Caco-2 (cell line): ENCODE results near the gene E2F4. TPM values are rescaled to one million over a fixed set of nuclear protein-coding genes. Genes with fewer than 3 reads are reported as not detected.

Experiments used
- BruUV-seq: library from RNA; stranded (reverse); fragments of 400-500 nt; replicated peaks from 2 replicates; lab custom pipeline; 2021; lab: Mats Ljungman, UMichigan
- CTCF ChIA-PET: fragments of 300-600 bp; sonication (Branson Sonifier 250); formaldehyde crosslinking; loops from one replicate; lab custom pipeline; 2022; ENCODE audit warnings: antibody characterized with exemption; lab: Charles Lee
- POLR2A ChIA-PET: fragments of 300-600 bp; sonication (Branson Sonifier 250); formaldehyde crosslinking; loops from one replicate; lab custom pipeline; 2022; ENCODE audit warnings: antibody characterized with exemption; lab: Charles Lee
- DNase-seq, 2 experiments: peaks; one replicate each; pipeline versions ENCODE4 v3.0.0 to v3.0.0-alpha.2; 2020 to 2022
- H3K27me3 ChIP-seq: replicated peaks from 2 replicates; pipeline ENCODE4 v1.6.0; 2011; ENCODE audit warnings: low read length; ENCODE audit not compliant: control insufficient read depth, insufficient read depth
- H3K36me3 ChIP-seq: 2 replicates; pipeline ENCODE4 v1.5.1; 2011; ENCODE audit warnings: low read length; ENCODE audit not compliant: control insufficient read depth, insufficient read depth
- H3K4me1 ChIP-seq: fragments of 250-450 bp; sonication (Bioruptor Pico); 2 replicates; pipeline ENCODE4 v1.5.1; 2020; ENCODE audit warnings: mild to moderate bottlenecking
- H3K4me3 ChIP-seq: 2 replicates; pipeline ENCODE4 v1.5.1; 2011; ENCODE audit warnings: low read depth, mild to moderate bottlenecking, control low read depth, low read length
- H3K9me3 ChIP-seq: fragments of 250-450 bp; sonication (Bioruptor Pico); 2 replicates; pipeline ENCODE4 v1.5.1; 2020; ENCODE audit warnings: mild to moderate bottlenecking, moderate library complexity
- H3K27ac Mint-ChIP-seq: one replicate; pipeline ENCODE4 v1.8.0; 2022; ENCODE audit warnings: mixed read lengths; ENCODE audit not compliant: unreplicated experiment
- H3K27me3 Mint-ChIP-seq: one replicate; pipeline ENCODE4 v1.8.0; 2022; ENCODE audit warnings: mixed read lengths; ENCODE audit not compliant: insufficient read depth, unreplicated experiment
- H3K36me3 Mint-ChIP-seq: one replicate; pipeline ENCODE4 v1.8.0; 2022; ENCODE audit warnings: mild to moderate bottlenecking, mixed read lengths; ENCODE audit not compliant: insufficient read depth, unreplicated experiment
- H3K4me1 Mint-ChIP-seq: one replicate; pipeline ENCODE4 v1.8.0; 2022; ENCODE audit warnings: low read depth, mixed read lengths; ENCODE audit not compliant: unreplicated experiment
- H3K4me3 Mint-ChIP-seq: one replicate; pipeline ENCODE4 v1.8.0; 2022; ENCODE audit warnings: mild to moderate bottlenecking, moderate library complexity, mixed read lengths; ENCODE audit not compliant: unreplicated experiment
- H3K9me3 Mint-ChIP-seq: one replicate; pipeline ENCODE4 v1.8.0; 2022; ENCODE audit warnings: mixed read lengths; ENCODE audit not compliant: unreplicated experiment
- CTCF ChIP-seq, 2 experiments: fragments of 200-600 bp in 1 of 2; IDR thresholded peaks; 1 replicate in 1 of 2; 2 replicates in 1 of 2; pipeline versions ENCODE4 v1.5.1 to v1.8.0; 2011 to 2022; ENCODE audit warnings: antibody characterized with exemption in 1 of 2, control low read depth in 1 of 2, inconsistent platforms in 1 of 2, low read depth in 1 of 2, low read length in 1 of 2, mild to moderate bottlenecking in 1 of 2, moderate library complexity in 1 of 2; ENCODE audit not compliant: insufficient read depth in 1 of 2, severe bottlenecking in 1 of 2, unreplicated experiment in 1 of 2
- intact Hi-C: fragments of 100-400 bp; cut with micrococcal nuclease; formaldehyde crosslinking; loops from one replicate; pipeline ENCODE4 v1.10.0; 2022; ENCODE audit not compliant: unreplicated experiment
- total RNA-seq: library from RNA; stranded (reverse); gene quantifications from 2 replicates; pipeline ENCODE4 v1.2.3, GENCODE V29; 2022

The E2F4 gene
- total RNA-seq, 1 experiment from 2014 or later: 115 TPM

GRCh38 chr16:67245674-67246080, 53.7 kb downstream of the E2F4 start:
- peaks cover 6% of the 10 kb centered on the region for H3K27me3 ChIP-seq
- H3K27ac Mint-ChIP-seq: peak overlapping the region; percentile 87
- H3K4me3 ChIP-seq: peak overlapping the region; percentile 72
- H3K4me1 Mint-ChIP-seq: peaks cover 51% of the 10 kb centered on the region
- TF ChIP-seq CTCF (IDR thresholded peaks at IDR 0.05; ENCODE audit: insufficient read depth in 1 of 2, low read depth in 1 of 2, low read length in 1 of 2, severe bottlenecking in 1 of 2, unreplicated experiment in 1 of 2): no peak
- peak overlapping the region; percentile 95 for H3K4me3 Mint-ChIP-seq
- H3K9me3 ChIP-seq: no peaks in the 10 kb centered on the region
- no peaks in the 10 kb centered on the region for H3K36me3 ChIP-seq
- H3K4me1 ChIP-seq: peaks cover 42% of the 10 kb centered on the region
- no peaks in the 10 kb centered on the region for H3K9me3 Mint-ChIP-seq
- H3K27me3 Mint-ChIP-seq: peaks cover 18% of the 10 kb centered on the region
- no TSS peak for BruUV-seq
- DNase-seq: no peak
- intact Hi-C loops: loop anchor here (1.0 to 2.0 kb wide), 2 partner anchors 18 to 53 kb away; partner anchors contain the start of genes E2F4 and TMEM208
- H3K36me3 Mint-ChIP-seq: peaks cover 36% of the 10 kb centered on the region
- ChIA-PET POLR2A (interaction anchor here (0.9 to 3.5 kb wide), 5 partner anchors 17 to 75 kb away, joined by 3 to 55 read pairs (median 7); partner anchors contain the start of genes ELMO3, NOL3 and TMEM208), CTCF (interaction anchor here (0.6 to 4.2 kb wide), 11 partner anchors 12 to 696 kb away, joined by 3 to 51 read pairs (median 7); partner anchors contain the start of genes E2F4, ELMO3 and HSD11B2)

- H3K4me1 ChIP-seq: peaks cover 36% of the 10 kb centered on the region
- BruUV-seq: no TSS peak
- Mint-ChIP-seq H3K9me3 (no peaks in the 10 kb centered on the region), H3K27ac (peak overlapping the region; percentile 87), H3K36me3 (peaks cover 36% of the 10 kb centered on the region), H3K4me1 (peaks cover 48% of the 10 kb centered on the region), H3K4me3 (peak overlapping the region; percentile 95), H3K27me3 (peaks cover 18% of the 10 kb centered on the region)
- no peaks in the 10 kb centered on the region for H3K9me3 ChIP-seq
- peak; percentile 93 to 94 for DNase-seq
- no peaks in the 10 kb centered on the region for H3K36me3 ChIP-seq
- H3K27me3 ChIP-seq: peaks cover 6% of the 10 kb centered on the region
- intact Hi-C loops: loop anchor here (1.0 to 2.0 kb wide), 2 partner anchors 19 to 53 kb away; partner anchors contain the start of genes E2F4 and TMEM208
- peak; percentile 50 to 68 for TF ChIP-seq CTCF (IDR thresholded peaks at IDR 0.05; ENCODE audit: insufficient read depth in 1 of 2, low read depth in 1 of 2, low read length in 1 of 2, severe bottlenecking in 1 of 2, unreplicated experiment in 1 of 2)
- H3K4me3 ChIP-seq: peak overlapping the region; percentile 72
- ChIA-PET POLR2A (interaction anchor here (0.6 to 3.5 kb wide), 23 partner anchors 8 to 950 kb away, joined by 3 to 55 read pairs (median 4); partner anchors contain the start of genes ATP6V0D1, ELMO3, HSD11B2 and NOL3), CTCF (interaction anchor here (0.6 to 4.2 kb wide), 35 partner anchors 12 to 746 kb away, joined by 3 to 51 read pairs (median 4); partner anchors contain the start of genes CES3, E2F4, ELMO3 and GFOD2)
Observed at GRCh38 chr16:67246081-67246755, 54.3 kb downstream of the E2F4 start.

GRCh38 chr16:67246756-67247191, 54.8 kb downstream of the E2F4 start:
- Histone ChIP-seq H3K9me3 (no peaks in the 10 kb centered on the region), H3K4me3 (peak overlapping the region; percentile 72), H3K36me3 (no peaks in the 10 kb centered on the region), H3K27me3 (peaks cover 6% of the 10 kb centered on the region), H3K4me1 (peaks cover 31% of the 10 kb centered on the region)
- DNase-seq: peak; percentile 97 to 99
- peaks cover 42% of the 10 kb centered on the region for H3K4me1 Mint-ChIP-seq
- ChIA-PET CTCF (interaction anchor here (0.6 to 4.2 kb wide), 41 partner anchors 13 to 745 kb away, joined by 3 to 51 read pairs (median 4); partner anchors contain the start of genes CES3, E2F4, ELMO3 and GFOD2), POLR2A (interaction anchor here (0.6 to 3.5 kb wide), 32 partner anchors 9 to 949 kb away, joined by 3 to 55 read pairs (median 4); partner anchors contain the start of genes ATP6V0D1, HSD11B2, NOL3 and PDP2)
- peaks cover 36% of the 10 kb centered on the region for H3K36me3 Mint-ChIP-seq
- TF ChIP-seq CTCF (IDR thresholded peaks at IDR 0.05; ENCODE audit: insufficient read depth in 1 of 2, low read depth in 1 of 2, low read length in 1 of 2, severe bottlenecking in 1 of 2, unreplicated experiment in 1 of 2): peak; percentile 36 to 52
- H3K27me3 Mint-ChIP-seq: peaks cover 18% of the 10 kb centered on the region
- intact Hi-C loops: loop anchor here (1.0 to 2.0 kb wide), 2 partner anchors 19 to 54 kb away; partner anchors contain the start of genes E2F4 and TMEM208
- H3K9me3 Mint-ChIP-seq: no peaks in the 10 kb centered on the region
- peak overlapping the region; percentile 95 for H3K4me3 Mint-ChIP-seq
- no TSS peak for BruUV-seq
- peak overlapping the region; percentile 87 for H3K27ac Mint-ChIP-seq
